ENCODE data around the gene ADAM8. TPM values are rescaled to one million over a fixed set of nuclear protein-coding genes. Genes with fewer than 3 reads are reported as not detected.

ADAM8 gene
- total RNA-seq, 1 donor from 2014 or later: 12.0 TPM

DNA sequence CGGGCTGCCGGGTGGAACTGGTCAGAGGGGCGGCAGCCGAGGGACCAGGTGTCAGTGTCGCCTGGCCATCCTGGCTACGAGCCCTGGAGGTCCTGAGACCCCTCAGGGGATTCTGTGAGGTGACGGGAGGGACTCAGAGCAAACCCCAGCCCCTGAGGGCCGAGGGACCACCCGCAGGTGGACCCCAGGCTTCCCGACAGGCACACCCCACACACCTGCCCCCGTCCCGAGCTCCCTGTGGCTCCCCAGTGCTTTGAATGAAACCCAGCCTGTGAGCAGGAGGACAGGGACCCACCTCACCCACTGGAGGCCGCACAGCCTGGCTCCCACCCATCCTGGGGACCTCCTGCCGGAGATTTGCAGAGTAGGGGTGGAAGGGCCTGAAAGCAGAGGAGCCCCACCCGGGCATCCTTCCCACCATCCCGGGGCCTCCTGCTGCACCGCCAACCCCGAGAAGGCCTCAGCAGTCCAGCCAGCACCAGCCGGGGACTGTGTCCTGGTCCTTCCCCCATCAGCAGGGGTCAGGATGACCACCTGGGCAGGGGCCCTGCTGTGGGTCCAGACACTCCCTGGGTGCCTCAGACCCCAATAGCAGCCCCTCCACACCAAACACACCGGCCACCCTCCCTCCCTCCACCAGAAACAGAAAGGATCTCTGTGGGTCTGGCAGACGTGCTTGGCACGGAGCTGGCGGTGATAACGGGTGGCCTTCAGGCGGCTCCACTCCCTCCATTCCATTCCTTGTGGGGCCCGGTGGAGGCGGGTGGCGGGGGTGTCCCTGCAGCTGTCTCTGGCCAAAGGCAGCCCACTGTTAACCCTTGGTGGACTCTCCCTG, 25.1 kb downstream of the ADAM8 start:
- DNase-seq (ENCODE audit: low spot score): no peak

DNA sequence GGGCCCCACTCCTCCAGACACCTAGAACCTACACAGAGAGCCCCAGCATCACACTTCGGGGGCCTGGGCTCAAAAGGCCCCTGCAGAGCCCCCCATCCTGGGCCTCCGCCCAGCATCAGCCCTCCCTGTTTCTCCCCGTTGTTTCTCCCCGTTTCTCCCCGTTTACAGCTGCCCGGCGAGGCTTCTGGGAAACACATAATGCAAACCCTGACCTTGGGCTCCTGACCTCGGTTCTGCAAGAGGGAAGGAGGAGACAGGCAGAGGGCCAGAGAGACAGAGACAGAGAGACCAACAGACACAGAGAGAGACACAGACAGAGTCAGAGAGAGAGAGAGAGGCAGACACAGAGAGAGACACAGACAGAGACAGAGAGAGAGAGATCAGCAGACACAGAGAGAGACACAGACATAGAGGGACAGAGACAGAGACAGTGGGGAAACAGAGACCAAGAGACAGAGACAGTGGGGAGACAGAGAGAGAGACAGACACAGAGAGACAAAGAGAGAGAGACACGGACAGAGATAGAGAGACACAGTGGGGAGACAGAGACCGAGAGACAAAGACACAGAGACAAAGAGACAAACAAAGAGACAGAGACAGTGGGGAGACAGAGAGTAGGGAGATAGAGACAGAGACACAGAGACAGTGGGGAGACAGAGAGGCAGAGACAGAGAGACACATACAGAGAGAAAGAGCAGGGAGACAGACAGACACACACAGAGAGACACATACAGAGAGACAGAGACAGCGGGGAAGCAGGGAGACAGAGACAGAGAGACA, 26.5 kb downstream of the ADAM8 start:
- DNase-seq (ENCODE audit: low spot score): no peak

DNA sequence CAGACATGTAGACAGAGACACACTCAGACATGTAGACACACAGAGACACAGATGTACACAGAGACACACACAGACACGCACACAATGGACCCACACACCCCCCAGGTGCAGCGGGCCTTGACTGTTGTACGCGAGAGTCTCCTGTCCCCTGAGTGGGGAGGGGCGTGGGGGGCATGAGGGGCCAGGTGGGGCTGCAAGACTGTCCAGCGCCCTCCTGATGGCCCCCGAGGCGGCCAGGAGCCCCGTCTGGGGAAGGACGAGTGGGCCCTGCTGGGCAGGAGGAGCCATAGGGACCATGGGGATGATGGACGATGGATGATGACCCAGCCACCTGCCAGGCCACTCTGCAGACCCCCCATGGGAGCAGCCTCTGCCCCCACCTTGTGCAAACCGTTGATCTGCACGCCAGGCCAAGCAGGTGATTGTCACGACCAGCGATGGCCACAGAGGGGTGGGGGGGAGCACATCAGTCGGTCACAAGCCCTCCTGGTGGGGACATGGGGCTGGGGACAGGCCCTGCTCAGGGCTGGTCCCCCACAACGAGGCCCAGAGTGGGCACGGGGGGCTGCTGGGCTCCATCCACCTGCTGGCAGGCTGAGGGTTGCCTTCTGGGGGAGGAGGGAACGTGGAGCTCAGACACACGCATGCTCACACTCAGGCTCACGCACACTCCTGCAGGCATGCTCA, 27.4 kb downstream of the ADAM8 start:
- no peak for DNase-seq (ENCODE audit: low spot score)

DNA sequence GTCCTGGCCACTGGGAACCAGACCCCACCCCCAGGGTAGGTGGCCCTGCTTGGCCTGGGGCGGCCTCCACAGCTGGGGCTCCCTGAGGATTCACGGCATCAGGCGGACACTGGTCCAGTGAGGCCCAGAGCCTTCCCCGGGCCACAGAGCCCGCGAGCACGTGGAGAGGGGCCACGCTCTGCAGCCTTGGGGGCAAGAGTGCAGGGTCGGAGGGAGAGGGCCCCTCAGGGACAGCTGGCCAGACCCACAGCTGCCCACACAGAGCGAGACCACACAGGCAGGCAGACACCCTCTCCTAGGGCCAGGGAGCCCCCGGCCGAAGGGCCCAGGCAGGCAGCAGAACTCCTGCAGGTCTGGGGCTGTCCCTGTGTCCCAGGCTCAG, 28.3 kb downstream of the ADAM8 start:
- no peak for DNase-seq (ENCODE audit: low spot score)

DNA sequence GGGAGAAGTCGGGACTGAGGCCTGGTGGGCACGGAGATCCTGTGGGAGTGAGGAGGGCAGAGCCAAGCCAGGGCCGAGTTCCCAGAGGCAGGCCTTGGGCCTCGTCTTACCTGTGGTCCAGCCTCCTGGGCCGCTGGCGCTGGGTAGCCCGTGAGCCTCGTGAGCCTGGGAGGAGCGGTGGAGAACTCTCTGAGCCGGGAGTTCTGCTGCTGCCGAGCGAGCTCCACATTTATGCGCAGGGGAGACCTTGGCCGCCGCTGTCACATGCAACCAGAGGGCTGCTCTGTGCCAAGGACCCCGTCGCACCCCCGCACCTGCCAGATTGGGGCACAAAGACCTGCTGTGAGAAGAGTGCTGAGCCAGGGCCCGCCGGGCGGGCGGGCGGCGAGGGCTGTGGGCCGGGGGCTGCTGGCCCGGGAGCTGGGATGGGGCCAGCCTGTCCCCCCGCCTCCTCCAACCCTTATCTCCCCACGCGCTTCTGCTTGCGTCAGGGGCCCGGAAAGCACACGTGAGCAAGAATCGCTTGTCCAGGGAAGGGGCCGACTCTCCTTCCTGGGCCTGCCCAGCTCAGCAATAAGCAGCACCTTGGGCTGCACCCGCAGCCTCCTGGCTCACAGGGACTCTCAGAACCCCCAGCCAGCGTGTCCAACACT, 28.9 kb downstream of the ADAM8 start:
- DNase-seq (ENCODE audit: low spot score): no peak

DNA sequence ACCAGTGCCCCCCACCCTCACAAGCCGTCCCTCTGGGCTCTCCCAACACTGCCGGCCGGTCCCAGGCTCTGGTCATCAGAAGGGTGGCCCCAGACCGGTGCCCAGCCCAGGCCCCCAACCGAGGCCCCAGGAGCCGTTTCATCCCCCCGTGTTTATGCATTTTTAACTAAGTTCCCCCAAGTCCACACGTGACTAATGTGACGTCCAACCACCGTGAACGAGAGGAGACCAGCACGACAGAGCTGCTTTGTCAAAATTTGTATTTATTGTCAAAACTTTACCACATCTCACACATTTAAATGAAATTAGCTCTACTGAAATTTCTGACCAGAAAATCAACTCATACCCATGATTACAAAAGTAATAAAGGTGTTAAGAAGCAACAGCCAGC, 30.4 kb downstream of the ADAM8 start:
- DNase-seq (ENCODE audit: low spot score): no peak

- DNase-seq (ENCODE audit: low spot score): no peak
These were observed 31.0 kb downstream of the ADAM8 start for GRCh38 chr10:133245439-133246235.

- no peak for DNase-seq (ENCODE audit: low spot score)
These were observed 33.1 kb downstream of the ADAM8 start for GRCh38 chr10:133243593-133243992.

GRCh38 chr10:133242611-133243356, 33.9 kb downstream of the ADAM8 start:
- no peak for DNase-seq (ENCODE audit: low spot score)

DNA sequence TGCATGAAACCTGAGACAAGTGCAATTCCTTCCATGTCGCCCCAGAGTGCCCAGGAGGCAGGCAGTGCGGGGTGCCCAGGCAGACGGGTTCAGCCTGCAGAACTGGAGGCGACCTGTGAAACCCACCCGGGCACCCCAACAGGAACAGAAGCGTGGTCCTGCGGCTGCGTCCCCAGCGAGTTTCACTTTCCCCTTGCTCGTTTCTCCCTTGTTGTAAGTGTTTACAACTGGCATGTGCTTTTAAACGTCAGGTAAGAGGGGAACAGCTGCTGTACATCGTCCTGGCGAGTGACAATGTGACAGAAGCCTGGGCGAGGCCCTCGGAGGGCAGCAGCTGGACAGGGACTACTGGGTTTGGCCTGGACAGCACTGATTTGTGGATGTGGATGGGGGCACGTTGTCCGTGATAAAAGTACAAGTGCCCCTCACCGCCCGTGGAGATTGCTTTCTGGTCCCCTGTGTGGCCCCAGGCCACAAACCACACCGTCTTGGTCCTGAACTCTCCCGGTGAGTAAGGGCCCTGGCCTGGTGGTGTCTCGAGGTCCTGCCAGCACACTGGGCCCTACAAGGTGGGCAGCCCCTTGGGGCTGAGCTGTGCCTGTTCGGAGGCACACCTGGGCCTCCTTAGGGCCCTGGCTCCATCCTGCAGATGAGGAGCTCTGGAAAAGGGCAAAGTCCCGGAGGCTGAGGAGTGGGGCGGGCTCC, 35.0 kb downstream of the ADAM8 start:
- no peak for DNase-seq (ENCODE audit: low spot score)

DNA sequence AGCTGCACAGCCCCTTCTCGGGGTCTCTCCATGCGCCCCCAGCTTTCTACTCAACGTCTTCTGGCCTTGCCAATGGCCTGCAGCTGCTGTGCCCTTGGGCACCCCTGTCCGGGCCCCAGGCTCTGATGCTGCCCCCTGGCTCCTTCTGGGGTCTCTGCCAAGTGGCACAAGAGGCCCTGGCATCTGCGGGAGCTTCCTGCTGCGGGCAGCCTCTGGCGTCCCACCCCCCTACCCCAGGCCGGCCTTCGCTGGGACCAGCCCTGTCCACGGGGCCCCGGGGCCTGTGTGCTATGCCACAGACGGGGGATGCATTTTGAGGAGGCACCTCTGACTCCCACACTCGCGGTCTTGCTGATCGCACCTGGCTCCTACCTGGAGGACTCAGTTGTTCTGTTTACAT, 36.7 kb downstream of the ADAM8 start:
- no peak for DNase-seq (ENCODE audit: low spot score)

GRCh38 chr10:133238466-133238804, 38.2 kb downstream of the ADAM8 start:
- no peak for DNase-seq (ENCODE audit: low spot score)

GRCh38 chr10:133237588-133238465, 38.8 kb downstream of the ADAM8 start, which contains the start of gene VENTX:
Gene VENTX (plus strand): TSS chr10:133237855. CDS start chr10:133237915, 60 bp downstream.
- no peak for DNase-seq (ENCODE audit: low spot score)

GRCh38 chr10:133237241-133237587, 39.5 kb downstream of the ADAM8 start:
- no peak for DNase-seq (ENCODE audit: low spot score)

DNA sequence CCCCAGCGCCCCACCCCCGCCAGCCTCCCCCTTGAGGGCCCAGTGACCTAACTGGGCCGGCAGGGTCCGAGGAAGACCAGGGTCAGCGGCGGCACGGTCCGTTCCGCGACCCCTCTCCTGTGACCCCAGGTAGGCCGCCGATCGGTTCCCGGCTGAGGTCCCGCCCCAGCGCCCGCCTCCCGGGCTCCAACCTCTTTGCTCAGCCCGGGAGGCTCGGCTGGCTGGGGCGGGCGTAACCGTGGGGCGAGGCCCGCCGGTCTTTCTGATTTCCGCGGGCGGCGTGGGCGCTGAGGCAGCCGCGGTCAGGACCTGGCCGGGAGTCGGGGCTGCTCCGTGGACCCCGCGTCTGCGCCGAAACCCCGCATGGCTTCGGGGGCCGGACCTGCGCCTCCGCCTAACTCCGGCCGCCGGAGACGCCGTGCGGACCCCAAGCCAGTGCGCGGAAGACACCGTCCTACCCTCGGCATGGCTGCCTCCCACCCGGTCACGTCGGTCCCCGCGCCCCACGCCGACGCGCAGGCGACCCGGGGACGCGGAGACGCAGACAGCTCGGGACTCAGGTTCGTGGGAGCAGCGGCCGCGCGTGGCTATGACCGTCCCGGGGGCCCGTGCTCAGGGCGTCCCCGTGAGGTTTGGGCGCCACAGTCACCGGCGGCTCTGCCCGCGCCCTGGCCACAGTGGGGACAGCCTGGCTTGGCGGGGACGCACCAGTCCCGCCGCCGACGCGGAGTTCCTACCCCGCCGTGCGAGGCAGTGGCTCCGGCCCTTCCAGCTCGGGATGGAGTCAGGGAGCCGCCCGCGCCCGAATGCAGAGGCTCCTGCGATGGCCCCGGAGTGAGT, 40.0 kb downstream of the ADAM8 start:
- no peak for DNase-seq (ENCODE audit: low spot score)

GRCh38 chr10:133235932-133236331, 40.7 kb downstream of the ADAM8 start:
- DNase-seq (ENCODE audit: low spot score): no peak

DNA sequence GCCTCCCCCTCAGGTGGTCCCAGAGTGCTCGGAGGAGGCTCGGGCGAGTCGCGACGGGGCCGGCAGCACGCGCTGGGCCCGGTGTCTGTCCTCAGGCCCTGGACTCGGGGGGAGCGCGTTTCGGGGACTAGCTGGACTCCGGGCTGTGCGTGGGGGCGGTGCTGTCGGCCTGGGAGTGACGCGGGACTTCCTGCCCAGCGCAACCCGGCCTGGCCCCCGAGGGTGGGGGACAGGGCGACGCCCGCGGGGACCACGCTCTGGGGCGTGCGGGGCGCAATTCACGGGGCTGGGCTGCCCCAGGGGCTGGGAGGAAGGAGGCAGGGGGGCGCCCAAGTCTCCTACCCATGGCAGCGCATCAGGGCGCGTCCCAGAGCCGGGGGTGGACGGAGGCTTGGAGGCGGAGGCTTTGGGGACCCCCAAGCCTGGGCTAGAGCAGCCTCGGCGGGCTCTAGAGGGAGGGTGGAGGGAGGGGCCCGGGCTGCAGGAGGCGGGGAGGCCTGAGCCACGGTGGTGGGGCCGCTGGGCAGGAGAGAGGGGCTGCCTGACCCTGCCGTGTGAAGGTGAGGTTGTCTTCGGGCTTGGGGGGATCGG, 41.3 kb downstream of the ADAM8 start:
- no peak for DNase-seq (ENCODE audit: low spot score)
